Activated CD8-positive, alpha-beta memory T cell treated with anti-CD3 and anti-CD28 coated beads for 48 hours (primary cell): ENCODE results near the gene SLC2A5.
"Not testable (repeated sequence)": the region's sequence is repeated elsewhere in the genome, so short reads cannot be mapped to it uniquely, and the experiment has no call there.

Experiments
- DNase-seq, 3 experiments: peaks; one replicate each; pipeline ENCODE4 v3.0.0-alpha.2; 2020; ENCODE audit warnings: low read depth in 2 of 3, low spot score in 2 of 3

SLC2A5 gene

DNA sequence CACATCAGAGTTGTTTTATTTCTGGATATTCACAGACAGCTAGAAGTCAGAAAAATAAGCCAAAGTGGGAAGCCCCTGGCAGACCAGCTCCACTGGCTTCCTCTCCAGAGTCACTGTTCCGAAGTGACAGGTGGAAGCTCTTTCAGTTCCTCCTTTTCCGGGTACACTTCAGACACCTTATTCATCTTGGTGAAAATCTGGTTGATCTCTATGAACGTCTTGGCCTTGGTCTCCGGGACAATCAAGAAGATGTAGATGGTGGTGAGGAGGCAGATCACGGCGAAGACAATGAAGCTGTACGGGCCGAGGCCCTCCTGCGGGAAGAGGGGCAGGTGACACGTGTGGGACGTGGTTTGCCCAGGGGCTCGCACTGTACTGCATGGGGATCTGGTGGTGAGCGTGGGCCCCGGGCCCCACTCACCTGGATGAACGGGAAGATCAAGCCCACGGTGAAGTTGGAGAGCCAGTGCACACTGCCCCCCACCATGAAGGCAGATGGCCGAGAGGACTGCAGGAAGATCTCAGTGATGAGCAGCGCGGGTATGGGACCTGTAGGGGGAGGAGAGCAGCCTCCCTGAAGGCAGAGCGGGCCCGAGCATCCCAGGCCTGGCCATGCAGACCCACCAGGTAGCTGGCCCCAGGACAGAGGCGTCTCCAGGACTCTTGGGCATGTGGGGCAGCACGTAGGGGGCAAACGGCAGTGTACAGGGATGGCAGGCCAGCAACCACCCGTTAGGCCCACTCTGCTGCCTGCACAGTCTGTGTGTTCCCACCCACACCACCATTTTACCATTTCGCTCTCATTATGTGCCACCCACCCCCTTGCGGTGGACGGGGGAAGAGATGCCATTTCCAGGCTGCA is 31.7 kb downstream of the SLC2A5 start:
- DNase-seq: no peak

DNA sequence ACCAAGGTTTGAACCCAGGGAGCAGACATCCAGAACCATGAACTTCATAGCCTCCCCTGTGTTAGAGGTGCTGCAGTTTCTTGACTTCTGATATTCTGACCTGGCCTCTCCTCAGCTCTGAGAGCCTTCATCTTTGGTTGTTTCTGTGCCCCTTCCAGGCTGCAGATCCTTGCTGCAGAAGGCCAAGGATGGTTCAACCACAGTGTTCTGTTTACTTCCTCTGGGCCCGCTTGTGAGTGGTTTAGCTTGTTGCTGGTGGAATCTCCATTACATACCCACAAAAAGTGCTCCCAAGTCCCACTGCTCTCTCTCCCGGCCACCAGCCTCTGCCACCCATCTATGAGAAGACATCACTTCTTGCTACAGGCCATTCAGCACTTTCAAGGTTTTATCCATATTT is 34.2 kb downstream of the SLC2A5 start:
- no peak for DNase-seq

DNA sequence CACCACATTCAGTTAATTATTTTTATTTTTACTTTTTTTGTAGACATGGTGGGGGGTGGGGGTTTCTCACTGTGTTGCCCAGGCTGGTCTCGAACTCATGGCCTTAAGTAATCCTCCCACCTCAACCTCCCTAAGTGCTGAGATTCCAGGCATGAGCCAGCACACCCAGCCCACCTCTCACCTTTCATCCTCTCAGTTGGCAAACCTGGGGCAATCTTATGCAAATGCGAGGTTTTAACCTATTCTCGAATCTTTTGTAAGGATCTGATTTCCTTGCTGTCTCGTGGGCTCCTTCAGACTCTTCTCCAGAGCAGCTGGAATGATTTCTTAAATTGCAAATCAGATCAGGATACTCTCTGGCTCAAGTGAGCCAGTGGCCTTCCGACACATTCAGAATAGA is 36.1 kb downstream of the SLC2A5 start:
- no peak for DNase-seq

- DNase-seq: no peak
Measured at GRCh38 chr1:9031484-9032259, 37.8 kb downstream of the SLC2A5 start.

DNA sequence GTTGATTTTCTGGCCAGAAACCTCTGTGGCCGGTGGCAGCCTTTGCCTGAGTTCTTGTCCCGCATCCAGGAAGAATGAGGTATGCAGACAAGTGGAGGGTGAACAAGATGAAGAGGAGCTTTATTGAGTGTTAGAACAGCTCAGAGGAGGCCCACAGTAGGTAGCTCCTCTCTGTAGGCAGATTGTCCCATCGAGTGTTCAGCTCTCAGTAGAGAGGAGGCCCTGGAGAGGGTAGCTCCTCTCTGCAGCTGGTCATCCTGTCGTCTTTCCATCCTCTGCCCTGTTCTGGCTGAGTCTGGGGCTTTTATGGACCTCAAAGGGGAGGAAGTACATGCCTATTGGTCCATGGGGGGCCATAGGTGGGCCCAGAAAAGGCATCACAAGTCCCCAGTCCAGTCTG is 38.4 kb downstream of the SLC2A5 start:
- DNase-seq: not testable (repeated sequence)

DNA sequence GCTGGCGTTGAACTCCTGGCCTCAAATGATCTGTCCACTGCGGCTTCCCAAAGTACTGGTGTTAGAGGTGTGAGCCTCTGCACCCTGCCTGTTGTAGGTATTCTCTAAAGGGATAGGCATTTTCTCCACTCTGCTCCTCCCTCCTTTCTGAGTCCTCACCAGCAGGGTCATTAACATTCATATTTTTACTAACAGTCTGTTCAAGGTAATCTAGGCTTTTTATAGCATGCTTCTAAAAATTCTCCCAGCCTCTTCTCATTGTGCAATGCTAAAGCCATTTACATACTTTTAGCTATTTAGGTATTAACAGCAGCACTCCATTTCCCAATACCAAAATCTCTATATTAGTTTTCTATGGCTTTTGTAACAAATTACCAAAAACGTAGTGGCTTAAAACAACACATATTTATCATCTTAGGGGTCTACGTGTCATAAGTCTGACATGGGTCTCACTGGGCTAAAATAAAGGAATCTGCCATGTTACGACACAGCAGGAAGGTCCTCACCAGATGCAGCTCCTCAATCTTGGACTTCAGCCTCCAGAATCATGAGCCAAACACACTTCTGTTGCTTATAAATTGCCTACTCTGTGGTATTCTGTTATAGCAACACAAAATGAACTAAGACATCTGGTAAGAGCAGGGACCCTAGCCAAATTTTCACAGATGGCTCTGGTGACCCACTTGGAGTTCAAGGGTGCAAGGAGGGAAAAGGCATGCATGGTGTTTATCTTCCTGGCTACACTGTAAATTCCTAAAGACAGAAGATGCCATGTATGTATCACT is 40.3 kb downstream of the SLC2A5 start:
- no peak for DNase-seq

GRCh38 chr1:9027307-9027706 is 42.1 kb downstream of the SLC2A5 start:
- DNase-seq: no peak

DNA sequence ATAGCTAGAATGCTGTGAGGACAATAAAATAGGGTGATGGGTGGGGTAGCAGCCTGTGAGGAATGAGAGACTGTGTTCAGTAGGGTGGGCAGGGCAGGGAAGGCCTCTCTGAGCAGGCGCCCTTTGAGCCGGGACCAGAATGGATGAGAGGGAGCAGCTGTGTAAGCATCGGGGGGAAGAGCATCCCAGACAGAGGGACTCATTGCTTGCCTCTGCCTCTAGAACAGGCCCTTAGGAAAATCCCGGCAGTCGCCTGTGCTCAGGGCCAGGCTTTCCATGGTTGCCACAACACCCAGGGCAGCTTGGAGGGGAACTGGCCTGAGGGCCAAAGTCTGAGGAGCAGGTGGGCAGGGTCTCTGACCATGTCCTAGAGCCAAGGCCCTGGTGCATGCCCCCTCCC is 44.0 kb downstream of the SLC2A5 start:
- no peak for DNase-seq

GRCh38 chr1:9024837-9025236 is 44.6 kb downstream of the SLC2A5 start:
- DNase-seq: no peak

- no peak for DNase-seq
Measured at GRCh38 chr1:9022773-9023172, 46.7 kb downstream of the SLC2A5 start.

GRCh38 chr1:9022026-9022738 is 47.3 kb downstream of the SLC2A5 start:
- DNase-seq: not testable (repeated sequence)

- DNase-seq: no peak
Measured at GRCh38 chr1:9020305-9020704, 49.1 kb downstream of the SLC2A5 start.

GRCh38 chr1:9019896-9020295 is 49.5 kb downstream of the SLC2A5 start:
- DNase-seq: no peak

GRCh38 chr1:9018333-9018732 is 51.1 kb downstream of the SLC2A5 start:
- no peak for DNase-seq

GRCh38 chr1:9016455-9016854 is 53.0 kb downstream of the SLC2A5 start:
- DNase-seq: no peak

DNA sequence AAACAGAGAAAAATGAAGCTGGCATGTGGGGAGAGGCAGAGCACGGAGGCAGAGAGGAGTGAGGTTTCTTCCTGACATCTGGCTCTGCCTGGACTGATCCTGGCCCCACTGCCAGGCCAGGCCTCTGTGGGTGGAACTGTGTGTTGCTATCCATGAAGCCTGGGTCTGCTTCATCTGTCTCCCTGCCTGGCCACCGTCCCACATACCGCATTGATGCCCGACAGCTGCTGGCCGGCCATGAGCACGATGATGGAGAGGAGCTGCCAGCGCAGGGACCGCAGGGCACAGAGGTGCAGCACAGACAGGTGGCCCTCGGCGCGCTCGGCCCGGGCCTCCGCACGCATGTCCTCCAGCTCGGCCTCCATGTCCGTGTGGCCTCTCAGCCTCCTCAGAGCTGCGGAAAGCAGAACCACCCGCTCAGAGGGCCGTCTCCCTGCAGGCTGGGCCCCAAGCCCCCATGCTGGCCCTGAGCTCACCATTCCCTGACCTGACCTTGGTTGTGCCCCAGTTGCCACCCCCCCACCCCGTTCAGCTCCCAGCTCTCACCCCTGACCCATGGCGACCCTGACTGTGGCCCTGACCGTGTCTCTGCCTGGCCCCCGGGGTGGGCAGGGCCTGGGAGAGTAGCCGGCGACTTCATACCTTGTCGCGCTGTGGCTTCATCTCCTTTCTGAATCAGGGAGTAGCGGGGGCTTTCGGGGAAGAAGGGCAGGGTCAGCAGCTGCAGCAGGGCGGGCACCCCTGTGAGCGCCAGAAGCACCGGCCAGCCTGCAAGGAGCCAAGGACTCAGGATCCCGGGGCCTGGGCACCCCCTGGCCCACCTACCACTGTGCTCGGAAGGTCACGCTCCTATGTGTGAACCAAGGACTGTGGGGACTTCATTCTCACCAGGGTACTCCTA is 54.7 kb downstream of the SLC2A5 start:
- no peak for DNase-seq

DNA sequence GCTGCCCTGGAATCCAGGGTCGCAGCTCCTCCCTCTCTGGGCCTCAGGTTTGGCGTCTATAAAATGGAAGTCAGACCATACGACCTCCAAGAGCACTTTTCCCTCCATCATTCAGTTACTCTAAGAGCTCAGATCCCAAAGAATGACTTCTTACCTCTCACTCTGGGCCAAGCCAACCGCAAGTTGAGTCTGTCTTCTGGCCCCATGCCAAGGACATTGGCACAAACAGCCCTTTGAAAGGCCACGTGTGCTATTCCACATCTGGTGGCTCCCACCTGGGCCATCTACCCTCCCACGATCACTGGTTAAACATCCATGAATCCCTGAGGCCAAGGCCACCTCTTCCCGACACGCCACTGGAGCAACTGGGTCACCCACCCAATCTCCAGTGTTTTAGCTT is 55.6 kb downstream of the SLC2A5 start:
- no peak for DNase-seq

DNA sequence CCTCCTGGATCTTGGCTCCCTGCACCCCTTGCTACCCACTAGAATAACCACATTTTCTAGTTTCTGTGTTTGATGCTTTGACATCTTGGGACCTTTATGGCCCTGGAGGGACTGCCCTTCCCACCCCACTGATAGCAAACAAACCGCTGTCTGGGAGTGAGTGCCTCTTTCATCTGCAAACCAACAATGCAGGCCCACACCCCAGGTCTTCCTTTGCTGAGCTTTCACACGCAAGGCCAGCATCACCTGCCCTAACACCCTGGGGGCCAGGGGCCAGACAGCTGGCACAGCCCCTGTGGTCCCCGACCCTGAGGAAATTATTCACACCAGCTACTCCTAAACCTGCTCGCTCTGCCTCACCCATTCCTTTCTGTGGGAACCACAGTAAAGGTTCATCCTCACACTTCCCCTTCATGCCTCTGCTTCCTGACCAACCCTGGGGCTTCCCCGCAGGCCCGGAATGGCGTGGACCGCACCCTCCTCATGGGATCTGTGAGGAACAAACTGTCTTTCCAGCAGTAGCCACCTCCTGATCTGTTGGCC is 58.6 kb downstream of the SLC2A5 start:
- DNase-seq: no peak

DNA sequence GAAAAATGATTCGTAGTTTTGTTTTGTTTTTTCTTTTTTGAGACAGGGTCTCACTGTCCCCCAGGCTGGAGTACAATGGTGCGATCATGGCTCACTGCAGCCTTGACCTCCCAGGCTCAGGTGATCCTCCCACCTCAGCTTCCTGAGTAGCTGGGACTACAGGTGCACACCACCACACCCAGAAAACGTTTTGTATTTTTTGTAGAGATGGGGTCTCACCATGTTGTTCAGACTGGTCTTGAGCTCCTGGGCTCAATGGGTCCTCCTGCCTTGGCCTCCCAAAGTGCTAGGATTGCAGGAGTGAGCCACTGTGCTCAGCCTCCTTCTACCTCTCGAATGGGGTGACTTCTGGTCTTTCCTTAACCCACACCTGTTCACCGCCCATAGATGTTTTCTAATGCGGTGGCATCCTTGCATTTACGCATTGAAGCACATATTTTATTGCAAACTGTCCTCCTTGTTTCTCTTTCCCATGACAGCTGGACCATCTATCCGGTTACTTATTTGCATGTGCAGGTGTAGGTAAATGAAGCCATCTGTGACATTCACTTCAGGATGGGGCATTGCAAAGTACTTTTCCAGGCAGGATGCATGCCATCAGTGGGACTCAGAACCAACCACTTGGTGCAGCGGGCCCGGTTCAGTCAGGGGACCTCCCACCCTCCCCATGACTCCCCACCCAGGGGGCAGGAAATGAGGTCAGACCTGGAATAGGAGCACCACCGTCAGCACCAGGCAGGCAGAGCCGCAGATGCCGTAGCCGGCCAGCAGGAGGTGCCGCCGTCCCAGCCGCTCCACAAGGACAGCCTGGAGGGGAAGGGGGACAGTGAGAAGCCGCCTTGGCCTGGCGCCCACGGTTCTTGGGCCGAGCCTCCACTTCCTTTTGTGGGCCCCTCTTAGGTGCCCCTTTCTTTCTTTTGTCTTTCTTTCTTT is 59.7 kb downstream of the SLC2A5 start:
- no peak for DNase-seq
